ENCODE data around the gene SPG7. TPM values are rescaled to one million over a fixed set of nuclear protein-coding genes. Genes with fewer than 3 reads are reported as not detected.

The SPG7 gene
- total and polyA plus RNA-seq, 11 donors = 84.0 to 168 (median 95.9) TPM

DNA sequence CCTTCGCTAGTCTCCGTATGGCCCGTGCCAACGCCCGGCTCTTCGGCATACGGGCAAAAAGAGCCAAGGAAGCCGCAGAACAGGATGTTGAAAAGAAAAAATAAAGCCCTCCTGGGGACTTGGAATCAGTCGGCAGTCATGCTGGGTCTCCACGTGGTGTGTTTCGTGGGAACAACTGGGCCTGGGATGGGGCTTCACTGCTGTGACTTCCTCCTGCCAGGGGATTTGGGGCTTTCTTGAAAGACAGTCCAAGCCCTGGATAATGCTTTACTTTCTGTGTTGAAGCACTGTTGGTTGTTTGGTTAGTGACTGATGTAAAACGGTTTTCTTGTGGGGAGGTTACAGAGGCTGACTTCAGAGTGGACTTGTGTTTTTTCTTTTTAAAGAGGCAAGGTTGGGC lies 54.7 kb downstream of the SPG7 start:
- H3K4me1 ChIP-seq = peaks cover 8 to 64% (median 36%) of the 10 kb centered on the region in 12 donors
- H3K27me3 ChIP-seq = no peaks in the 10 kb centered on the region
- peaks cover 6 to 40% (median 37%) of the 10 kb centered on the region in 9 donors for H3K36me3 ChIP-seq
- no peak overlapping the region for H3K27ac ChIP-seq
- TF ChIP-seq, protein P1, sequence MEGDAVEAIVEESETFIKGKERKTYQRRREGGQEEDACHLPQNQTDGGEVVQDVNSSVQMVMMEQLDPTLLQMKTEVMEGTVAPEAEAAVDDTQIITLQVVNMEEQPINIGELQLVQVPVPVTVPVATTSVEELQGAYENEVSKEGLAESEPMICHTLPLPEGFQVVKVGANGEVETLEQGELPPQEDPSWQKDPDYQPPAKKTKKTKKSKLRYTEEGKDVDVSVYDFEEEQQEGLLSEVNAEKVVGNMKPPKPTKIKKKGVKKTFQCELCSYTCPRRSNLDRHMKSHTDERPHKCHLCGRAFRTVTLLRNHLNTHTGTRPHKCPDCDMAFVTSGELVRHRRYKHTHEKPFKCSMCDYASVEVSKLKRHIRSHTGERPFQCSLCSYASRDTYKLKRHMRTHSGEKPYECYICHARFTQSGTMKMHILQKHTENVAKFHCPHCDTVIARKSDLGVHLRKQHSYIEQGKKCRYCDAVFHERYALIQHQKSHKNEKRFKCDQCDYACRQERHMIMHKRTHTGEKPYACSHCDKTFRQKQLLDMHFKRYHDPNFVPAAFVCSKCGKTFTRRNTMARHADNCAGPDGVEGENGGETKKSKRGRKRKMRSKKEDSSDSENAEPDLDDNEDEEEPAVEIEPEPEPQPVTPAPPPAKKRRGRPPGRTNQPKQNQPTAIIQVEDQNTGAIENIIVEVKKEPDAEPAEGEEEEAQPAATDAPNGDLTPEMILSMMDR (IDR thresholded peaks at IDR 0.05) = no peak
- TF ChIP-seq POLR2A (IDR thresholded peaks at IDR 0.05) = no peak
- 81 to 84% (median 82%) methylated on average over 12 of the region's 12 CpGs for WGBS, 4 donors
- no peak for DNase-seq
- H3K4me3 ChIP-seq = no peak overlapping the region
- intact Hi-C loops (cut with DNase I) = loop anchor here in 2 of 10 donors (5.0 to 10.0 kb wide), 2 partner anchors 56 to 318 kb away; partner anchors contain the start of gene SPG7 (in 1 of the 2)
- ATAC-seq = no peak
- no peaks in the 10 kb centered on the region for H3K9me3 ChIP-seq

DNA sequence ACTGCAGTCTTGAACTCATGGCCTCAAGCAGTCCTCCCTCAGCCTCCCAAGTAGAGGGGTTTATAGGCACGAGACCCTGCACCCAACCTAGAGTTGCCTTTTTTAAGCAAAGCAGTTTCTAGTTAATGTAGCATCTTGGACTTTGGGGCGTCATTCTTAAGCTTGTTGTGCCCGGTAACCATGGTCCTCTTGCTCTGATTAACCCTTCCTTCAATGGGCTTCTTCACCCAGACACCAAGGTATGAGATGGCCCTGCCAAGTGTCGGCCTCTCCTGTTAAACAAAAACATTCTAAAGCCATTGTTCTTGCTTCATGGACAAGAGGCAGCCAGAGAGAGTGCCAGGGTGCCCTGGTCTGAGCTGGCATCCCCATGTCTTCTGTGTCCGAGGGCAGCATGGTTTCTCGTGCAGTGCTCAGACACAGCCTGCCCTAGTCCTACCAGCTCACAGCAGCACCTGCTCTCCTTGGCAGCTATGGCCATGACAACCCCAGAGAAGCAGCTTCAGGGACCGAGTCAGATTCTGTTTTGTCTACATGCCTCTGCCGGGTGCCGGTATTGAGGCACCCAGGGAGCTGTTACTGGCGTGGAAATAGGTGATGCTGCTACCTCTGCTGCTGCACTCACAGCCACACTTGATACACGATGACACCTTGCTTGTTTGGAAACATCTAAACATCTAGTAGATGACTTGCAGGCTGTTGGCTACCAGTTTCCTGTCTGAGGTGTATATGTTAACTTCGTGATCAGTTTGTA lies 55.6 kb downstream of the SPG7 start:
- intact Hi-C loops (cut with DNase I) = loop anchor here in 2 of 10 donors (5.0 to 10.0 kb wide), 2 partner anchors 57 to 319 kb away; partner anchors contain the start of gene SPG7 (in 1 of the 2)
- no peak for DNase-seq
- no peaks in the 10 kb centered on the region for H3K27me3 ChIP-seq
- no peak for TF ChIP-seq POLR2A (IDR thresholded peaks at IDR 0.05)
- TF ChIP-seq, protein P1 (IDR thresholded peaks at IDR 0.05) = no peak
- no peak for ATAC-seq
- peaks cover 6 to 39% (median 37%) of the 10 kb centered on the region in 9 donors for H3K36me3 ChIP-seq
- H3K27ac ChIP-seq = no peak overlapping the region
- H3K4me3 ChIP-seq = no peak overlapping the region
- 63 to 74% (median 70%) methylated on average over 7 to 12 of the region's 12 CpGs for WGBS, 4 donors
- no peaks in the 10 kb centered on the region for H3K9me3 ChIP-seq
- H3K4me1 ChIP-seq = peaks cover 8 to 64% (median 35%) of the 10 kb centered on the region in 12 donors

DNA sequence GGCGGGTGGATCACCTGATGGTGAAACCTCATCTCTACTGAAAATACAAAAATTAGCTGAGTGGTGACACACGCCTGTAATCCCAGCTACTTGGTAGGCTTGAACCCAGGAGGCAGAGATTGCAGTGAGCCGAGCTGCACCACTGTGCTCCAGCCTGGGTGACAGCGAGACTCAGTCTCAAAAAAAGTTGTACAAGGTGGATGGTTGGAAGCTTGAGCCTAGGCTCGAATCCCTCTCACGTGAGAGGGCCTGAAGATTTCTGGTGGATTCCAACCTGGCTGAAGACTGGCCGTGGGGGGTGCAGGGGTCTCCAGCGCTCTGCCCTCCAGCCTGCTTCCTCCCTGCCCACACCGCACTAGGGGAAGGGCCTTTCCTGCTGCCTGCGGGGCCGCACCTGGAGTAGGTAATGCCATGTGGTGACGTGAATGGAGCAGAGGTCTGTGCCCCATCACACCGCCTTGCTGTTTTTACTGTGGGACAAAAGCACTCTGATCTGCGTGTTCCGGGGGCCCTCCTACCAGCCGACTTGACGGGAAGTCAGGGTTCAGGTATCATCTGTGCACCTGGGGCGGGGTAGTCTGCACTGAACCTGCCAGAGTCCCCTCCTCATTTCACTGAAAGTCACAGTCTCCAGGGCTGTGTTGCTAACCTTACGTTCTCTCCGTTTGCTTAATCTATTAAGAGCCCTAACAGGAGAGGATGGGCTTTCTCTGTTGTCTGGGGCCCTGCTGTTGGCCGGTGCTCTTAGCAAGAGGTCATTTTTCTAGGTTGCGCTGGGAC lies 56.5 kb downstream of the SPG7 start:
- 73 to 78% (median 76%) methylated on average over 21 to 22 of the region's 22 CpGs for WGBS, 4 donors
- H3K9me3 ChIP-seq = no peaks in the 10 kb centered on the region
- peaks cover 0 to 8% (median 2%) of the 10 kb centered on the region in 9 donors for H3K27me3 ChIP-seq
- H3K27ac ChIP-seq = no peak overlapping the region
- no peak for DNase-seq
- H3K36me3 ChIP-seq = peaks cover 6 to 39% (median 37%) of the 10 kb centered on the region in 9 donors
- no peak overlapping the region for H3K4me3 ChIP-seq
- intact Hi-C loops (cut with DNase I) = loop anchor here in 4 of 10 donors (5.0 to 10.0 kb wide), 4 partner anchors 57 to 320 kb away; partner anchors contain the start of gene SPG7 (in 1 of the 4)
- TF ChIP-seq, protein P1 (IDR thresholded peaks at IDR 0.05) = no peak
- no peak for TF ChIP-seq POLR2A (IDR thresholded peaks at IDR 0.05)
- H3K4me1 ChIP-seq = peaks cover 8 to 56% (median 31%) of the 10 kb centered on the region in 12 donors
- ATAC-seq = no peak

DNA sequence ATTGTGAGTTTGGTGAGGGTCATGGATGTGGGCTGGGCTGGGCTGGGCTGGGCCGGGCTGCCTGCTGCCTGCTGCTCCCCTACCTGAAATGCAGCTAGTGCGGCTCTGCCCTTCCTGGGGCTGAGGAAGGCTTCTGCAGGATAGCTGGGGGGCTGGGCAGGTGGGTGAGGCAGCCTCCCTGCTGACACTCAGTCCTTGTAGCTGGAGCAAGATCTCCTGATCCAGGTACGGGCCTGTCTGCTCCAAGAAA lies 57.0 kb downstream of the SPG7 start:
- Histone ChIP-seq H3K9me3 (no peaks in the 10 kb centered on the region), H3K36me3 (peaks cover 6 to 39% (median 37%) of the 10 kb centered on the region in 9 donors), H3K4me3 (peak overlapping the region in 1 of 12 donors; percentile 34), H3K27me3 (peaks cover 0 to 13% (median 6%) of the 10 kb centered on the region in 9 donors), H3K4me1 (peaks cover 8 to 53% (median 29%) of the 10 kb centered on the region in 12 donors), H3K27ac (no peak overlapping the region)
- no peak for DNase-seq
- no peak for TF ChIP-seq POLR2A (IDR thresholded peaks at IDR 0.05)
- ATAC-seq = no peak
- intact Hi-C loops (cut with DNase I) = loop anchor here in 3 of 10 donors (5.0 to 10.0 kb wide), 3 partner anchors 77 to 320 kb away; no protein-coding TSS in a partner anchor
- WGBS, 4 donors = 47 to 63% (median 55%) methylated on average over 2 to 3 of the region's 3 CpGs

Data from heart left ventricle (tissue), 16 donors.